IPS DF 19.7 (cell line): ENCODE measurements around the gene FERMT3.
"Not testable (repeated sequence)": the region's sequence is repeated elsewhere in the genome, so short reads cannot be mapped to it uniquely, and the experiment has no call there.

ENCODE experiments used
- DNase-seq: peaks from one replicate; pipeline ENCODE4 v3.0.0-alpha.2; 2013; ENCODE audit warnings: low read depth, low spot score

FERMT3 gene

DNA sequence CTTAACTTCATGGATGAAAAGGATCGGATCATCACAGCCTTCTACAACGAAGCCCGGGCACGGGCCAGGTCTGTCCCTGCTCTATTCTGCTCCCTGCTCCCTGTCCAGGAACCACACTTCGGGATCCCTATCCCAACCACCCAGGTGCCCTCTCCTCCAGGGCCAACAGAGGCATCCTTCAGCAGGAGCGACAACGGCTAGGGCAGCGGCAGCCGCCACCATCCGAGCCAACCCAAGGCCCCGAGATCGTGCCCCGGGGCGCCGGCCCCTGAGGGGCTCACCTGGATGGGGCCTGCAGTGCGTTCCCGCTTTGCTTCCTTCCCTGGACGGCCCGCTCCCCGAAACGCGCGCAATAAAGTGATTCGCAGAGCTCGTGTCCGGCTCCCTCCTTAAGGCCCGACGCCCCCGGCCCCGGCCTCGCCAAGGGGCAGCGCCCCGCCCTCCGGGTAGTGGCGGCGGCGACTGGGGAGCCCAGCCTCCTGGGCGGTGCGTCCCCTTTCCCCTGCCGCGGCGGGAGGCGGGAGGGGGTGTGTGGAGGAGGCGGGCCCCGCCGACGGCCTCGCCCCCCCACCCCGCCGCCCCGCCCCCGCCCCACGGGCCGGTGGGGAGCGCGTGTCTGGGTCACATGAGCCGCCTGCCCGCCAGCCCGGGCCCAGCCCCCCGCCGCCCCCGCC is 27.5 kb downstream of the FERMT3 start, which contains the start of gene VEGFB:
Gene VEGFB, plus strand, starts transcription at position 672 of the 674 bp plus-strand sequence. CDS start 250 bp downstream, outside the sequence.
- no peak for DNase-seq

DNA sequence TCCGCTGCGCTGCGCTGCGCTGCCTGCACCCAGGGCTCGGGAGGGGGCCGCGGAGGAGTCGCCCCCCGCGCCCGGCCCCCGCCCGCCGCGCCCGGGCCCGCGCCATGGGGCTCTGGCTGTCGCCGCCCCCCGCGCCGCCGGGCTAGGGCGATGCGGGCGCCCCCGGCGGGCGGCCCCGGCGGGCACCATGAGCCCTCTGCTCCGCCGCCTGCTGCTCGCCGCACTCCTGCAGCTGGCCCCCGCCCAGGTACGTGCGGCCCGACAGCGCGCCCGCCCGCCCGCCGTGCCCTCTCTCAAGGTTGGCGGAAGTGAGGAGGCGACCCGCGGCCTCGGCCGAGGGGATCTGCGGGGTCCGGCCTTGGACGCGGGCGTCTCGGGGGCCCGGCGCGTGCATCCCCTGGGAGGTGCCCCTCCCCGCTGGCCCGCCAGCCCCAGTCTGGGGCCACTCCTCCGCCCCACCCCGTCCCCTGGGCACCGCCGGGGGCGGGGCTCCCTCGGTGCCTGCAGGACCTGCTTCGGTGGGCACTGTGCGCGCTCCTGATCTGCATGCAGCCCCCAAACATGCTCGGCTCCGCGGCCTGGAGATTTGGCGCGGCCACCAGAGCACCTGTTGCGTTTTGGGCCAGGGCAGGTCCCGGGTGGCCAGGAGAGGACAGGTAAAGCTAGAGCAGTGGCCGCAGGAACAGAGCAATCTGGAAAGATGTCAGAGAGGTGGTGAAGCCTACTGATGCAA is 28.3 kb downstream of the FERMT3 start:
- no peak for DNase-seq

DNA sequence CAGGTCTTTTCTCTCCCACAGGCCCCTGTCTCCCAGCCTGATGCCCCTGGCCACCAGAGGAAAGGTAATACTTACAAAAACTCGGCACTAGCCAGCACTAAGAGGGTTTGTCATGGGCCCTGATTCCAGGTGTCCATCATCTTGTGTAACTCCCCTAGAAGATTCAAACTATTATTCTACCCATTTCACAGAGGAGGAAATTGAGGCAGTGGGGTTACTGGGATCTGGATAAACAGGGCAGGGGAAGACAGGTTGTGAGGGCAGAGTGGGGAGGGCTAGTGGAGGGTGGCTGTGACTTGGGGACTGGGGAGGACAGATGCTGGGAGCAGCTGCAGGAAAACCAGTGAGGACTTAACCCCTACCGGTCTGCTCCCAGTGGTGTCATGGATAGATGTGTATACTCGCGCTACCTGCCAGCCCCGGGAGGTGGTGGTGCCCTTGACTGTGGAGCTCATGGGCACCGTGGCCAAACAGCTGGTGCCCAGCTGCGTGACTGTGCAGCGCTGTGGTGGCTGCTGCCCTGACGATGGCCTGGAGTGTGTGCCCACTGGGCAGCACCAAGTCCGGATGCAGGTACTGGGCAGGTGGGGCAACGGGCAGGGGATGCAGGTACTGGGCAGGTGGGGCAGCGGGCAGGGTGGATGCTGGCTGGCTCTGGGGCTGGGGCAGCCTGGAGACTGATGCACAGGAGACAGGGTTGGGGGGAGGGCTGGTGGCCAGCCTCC is 29.1 kb downstream of the FERMT3 start:
- DNase-seq, result no peak

DNA sequence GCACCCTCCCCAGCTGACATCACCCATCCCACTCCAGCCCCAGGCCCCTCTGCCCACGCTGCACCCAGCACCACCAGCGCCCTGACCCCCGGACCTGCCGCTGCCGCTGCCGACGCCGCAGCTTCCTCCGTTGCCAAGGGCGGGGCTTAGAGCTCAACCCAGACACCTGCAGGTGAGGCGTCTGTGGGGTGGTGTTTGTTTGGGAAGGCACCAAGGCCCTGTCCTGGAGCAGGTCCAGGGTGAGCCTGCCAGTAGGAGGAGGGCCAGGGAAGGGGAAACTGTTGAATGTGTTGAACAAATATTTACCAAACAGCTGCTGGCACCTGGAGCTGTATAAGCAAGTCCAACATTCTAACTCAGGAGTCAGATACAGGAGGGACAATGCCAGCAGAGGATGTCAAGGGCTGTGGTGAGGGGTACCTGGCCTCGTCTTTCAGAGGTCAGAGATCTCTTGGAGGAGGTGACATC is 31.0 kb downstream of the FERMT3 start:
- DNase-seq, result no peak

DNA sequence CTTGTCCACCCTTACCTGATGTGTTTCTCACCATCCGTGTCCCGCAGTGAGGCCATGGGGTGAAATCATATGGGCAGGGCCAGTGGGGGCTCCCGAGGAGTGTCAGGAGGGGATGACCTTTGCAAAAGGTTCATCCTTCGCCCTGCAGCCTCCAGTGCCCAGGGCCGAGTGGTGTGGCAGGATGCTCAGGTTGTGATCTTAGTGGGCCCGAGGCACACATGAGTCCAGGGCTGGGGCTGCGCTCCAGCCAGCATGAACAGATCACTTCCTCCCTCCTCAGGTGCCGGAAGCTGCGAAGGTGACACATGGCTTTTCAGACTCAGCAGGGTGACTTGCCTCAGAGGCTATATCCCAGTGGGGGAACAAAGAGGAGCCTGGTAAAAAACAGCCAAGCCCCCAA is 31.6 kb downstream of the FERMT3 start:
- DNase-seq, result no peak

DNA sequence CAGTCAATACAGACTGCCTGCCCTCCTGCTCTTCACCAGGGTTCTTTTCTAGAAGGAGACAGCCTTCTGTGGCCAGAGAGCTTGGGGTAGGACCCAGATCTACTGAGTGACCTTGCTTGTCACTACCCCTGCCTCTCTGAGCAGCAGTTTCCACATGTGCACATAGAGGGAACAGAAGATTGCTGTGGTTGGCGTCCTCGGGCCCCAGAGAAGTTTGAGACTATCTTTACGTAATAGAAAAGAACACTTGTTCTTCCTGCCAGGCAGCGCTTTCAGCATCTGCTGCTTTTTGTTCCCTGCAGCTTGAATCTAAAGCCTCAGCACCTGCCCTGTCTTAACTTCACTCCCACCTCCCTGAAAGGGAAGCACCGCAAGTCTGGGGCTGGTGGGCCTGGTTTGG is 32.5 kb downstream of the FERMT3 start:
- no peak for DNase-seq

DNA sequence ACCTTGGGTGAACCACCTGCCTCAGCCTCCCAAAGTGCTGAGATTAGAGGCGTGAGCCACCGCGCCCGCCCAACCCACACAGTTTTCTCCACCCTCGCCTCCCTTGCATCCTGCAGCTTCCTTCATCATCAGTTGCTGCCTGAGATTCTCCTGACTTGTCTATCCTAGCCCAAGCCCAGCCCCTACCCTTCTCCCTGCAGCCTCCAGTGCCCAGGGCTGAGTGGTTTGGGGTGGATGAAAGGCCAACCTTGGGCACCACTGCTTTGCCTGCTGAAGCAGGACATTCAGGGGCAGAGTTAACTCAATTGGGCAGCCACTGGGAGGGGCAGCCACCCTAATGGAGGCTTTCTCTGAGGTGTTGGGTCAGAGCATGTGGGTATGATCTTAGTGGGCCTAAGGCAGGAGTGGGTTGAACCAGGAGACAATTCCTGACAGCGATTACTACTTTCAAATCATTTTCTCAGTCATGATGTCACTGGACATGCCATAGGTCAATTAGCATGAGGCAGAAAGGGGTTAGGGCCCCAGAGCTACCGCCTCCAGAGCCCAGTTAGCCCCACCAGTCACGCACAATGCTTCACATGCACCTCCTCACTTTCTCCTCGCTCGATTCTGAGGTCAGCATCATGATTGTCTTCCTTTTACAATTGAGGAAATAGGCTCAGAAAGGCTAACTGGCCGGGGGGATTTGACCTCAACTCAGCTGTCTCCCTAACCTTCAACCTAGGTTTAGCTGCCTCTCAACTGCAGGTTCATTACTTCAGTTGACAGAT is 33.3 kb downstream of the FERMT3 start:
- no peak for DNase-seq

DNA sequence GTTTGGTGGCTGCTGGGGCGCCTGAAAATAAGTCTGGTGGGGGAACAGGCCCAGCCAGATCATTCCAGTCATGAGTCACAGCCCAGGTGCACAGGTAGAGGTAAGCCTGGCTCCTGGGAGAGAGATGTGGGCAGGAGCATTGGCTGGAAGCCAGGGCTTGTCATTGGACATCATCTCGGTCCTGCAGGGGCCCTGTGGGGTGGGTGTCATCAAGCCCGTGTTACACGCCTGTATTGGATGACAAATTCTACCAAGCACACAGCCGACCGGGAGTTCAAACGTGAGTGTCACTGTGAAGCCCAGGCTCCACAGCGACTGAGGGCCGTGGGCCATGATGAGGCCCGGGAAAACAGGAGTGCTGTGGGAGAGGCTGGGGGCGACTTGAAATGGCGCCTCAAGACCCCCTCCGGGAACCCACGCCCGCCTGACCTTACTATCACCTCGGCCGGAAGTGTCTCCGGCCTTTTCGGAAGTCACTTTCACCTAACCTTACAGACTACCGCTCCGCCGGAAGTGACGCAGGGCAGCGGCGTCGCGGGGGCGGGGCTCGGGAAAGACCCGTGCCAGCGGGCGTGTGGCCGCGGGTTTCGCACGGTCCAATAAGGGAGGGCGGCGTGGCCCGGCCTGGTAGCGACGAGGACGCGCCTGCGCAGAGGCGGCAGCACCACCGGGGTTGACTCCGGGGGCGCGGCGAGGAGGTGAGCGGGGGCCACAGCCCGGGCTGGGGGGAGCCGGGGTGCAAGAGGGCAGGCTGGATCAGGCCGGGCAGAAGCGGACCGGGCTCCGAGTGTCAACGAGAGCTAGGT is 34.1 kb downstream of the FERMT3 start, which contains the start of gene FKBP2:
Gene FKBP2, plus strand, starts transcription at position 661 of the 806 bp plus-strand sequence. CDS start 1,293 bp downstream, outside the sequence.
- DNase-seq, result no peak

DNA sequence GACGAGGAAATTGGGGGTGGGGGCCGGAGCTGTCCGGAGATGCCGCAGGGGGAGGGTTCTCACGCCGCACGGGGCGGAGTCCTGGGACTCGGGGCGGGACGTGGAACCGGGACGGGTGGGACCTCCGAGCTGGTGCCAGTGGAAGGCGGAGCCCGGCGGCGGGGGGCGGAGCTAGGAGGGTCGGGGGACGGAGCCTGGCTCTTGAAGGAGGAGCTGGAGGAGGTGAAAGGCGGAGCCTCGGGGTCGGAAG is 34.6 kb downstream of the FERMT3 start:
- no peak for DNase-seq

DNA sequence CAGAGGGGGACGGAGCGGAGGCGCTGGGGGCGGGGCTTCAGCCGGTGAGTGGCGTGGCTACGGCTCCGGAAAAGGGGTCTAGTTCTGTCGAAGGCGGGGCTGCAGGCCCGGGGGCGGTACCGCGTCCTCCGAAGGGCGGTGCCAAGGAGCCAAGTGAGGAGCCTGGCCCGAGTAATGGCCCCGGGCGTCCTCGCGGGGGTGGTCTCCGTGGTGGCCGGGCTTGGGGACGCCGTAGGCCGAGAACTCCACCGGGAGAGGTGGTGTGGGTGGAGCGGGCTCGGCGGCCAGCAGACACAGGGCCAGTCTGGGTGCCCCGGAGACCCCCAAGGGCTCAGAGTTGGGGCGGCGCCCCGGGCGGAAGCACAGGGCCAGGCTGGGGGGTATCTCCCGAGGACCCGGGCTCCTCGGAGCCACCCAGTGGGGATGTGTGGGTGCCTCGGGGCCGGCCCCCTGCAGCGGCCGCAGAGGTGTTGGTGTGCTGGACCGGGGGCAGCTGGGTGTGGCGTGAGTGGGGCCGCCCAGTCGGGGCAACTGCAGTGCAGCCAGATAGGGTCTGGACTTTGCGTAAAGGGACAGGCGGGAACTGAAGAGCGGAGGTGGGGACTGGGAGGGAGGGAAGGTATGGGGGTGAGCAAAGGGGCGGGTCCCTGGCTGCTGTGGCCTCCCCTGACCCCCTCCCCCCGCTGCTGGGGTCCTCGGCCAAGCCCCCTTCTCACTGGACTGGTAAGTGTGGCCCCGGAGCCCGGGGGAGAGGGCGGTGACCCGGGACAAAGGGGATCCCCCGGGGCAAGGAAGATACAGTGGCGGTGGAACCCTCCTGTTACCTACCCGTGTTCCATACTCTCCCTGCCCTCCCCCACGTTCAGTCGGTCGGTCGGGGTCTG is 35.2 kb downstream of the FERMT3 start:
- no peak for DNase-seq

DNA sequence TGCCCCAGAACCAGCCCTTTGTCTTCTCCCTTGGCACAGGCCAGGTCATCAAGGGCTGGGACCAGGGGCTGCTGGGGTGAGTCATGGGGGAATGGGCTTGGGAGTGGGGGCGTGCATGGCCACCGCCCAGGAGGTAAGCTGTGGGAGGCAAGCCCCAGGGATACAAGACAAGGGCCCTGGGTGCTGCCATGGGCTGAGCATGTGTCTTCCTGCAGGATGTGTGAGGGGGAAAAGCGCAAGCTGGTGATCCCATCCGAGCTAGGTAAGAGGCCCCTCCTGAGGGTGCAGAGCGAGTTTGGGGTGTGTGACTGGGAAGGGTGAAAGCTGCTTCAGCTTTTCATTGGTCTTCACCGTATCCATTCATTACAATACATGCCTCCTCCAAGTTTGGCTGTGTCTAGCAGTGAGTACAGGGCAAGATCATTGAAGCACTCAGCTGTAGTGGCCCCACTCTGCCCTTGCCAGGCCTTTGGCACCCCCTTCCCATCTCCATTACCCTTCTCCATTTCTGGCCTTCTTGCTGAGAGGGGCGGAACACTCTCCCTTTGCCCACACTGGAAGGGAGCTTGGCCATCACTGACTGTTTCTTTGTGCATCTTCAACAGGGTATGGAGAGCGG is 36.8 kb downstream of the FERMT3 start:
- no peak for DNase-seq

DNA sequence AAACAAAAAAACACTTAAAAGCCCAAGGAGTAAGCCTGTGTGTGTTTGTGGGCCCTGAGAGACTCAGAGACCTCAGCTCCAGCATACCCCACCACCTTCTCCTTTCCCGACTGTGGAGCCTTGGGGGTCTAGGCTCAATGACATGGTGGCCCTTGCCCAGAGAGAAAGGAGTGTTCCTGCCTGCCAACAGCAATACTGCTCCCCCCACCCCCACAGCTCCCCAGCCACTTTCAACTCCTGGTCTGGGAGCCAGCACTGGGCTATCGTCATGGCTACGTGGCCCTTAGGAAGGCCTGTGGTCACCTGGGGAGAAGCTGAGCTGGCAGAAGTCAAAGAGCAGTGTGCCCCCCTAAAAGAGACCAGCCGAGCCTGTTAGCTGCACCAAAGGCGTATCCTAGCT is 37.6 kb downstream of the FERMT3 start:
- no peak for DNase-seq

DNA sequence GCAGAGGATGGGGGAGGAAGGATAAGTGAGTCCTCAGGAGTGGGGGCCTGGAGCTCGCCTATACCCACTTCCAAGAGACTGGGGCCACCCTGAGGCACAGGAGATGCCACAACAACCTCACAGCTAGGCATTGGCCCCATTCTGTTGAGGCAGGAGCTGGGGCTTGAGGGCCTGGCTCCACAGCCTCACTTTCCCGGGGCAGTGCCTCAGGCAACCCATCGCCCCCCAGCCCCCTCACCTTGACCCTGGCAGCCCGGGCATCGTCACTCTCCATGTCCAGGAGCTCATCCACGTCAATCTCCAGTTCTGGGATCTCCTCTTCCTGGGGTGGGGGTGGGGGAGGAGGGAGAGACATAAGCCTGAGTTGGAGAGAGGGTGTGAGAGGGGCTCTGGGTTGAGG is 38.4 kb downstream of the FERMT3 start:
- no peak for DNase-seq

DNA sequence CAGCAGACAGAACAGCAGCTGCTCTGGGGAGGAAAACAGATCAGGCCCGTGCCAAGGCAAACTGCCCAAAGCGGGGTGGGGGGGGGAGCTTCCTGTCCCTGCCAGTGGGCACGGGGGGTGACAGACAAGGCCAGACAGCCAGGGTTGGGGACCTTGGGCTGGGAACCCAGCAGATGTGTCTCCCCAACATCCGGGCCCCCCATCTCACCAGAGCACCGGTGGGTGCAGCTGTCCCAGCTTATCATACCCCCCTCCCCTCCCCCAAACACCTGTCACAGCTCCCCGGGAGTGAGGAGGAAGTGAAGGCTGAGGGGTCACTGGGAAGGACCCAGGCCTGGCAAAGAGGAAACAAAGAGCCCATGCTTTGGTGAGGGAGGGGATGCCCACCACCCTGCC is 38.9 kb downstream of the FERMT3 start:
- DNase-seq, result no peak

DNA sequence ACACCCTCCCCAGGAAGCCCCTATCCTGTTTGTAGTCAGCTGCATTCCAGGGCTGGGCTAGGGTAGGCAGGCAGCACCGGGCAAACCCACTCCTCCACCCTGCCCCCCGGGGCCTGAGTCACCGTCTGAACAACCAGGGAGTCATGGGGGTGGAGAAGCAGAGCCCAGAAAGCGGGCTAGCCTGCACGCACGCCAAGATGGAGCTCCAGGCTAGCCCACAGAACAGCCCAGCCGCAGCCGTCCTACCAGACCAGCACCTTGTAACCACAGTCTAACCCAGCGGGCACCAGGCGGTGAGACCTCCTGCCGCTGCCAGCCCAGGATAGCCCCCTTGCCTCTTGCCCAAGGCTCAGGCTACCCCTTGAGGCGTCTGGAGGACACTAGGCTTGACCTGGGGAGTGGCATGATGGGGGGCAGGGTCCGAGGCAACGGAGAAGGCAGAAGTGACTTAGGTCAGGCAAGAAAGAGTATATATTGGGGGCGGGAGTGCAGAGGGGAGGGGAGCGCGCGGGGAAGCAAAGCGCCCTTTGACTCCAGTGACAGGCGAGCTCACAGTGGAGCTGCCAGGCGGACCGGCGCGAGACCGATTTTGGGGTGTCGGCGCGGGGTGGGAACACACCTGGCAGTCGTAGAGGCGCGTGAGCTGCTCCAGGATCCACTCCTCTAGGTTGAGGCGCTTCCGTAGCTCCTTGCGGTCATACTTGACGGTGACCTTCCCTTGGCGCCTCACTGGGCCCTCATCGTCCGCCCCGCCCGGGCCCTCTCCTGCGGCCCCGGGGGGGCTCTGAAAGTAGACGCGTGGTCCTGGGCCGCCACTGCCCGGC is 39.5 kb downstream of the FERMT3 start:
- DNase-seq, result no peak

DNA sequence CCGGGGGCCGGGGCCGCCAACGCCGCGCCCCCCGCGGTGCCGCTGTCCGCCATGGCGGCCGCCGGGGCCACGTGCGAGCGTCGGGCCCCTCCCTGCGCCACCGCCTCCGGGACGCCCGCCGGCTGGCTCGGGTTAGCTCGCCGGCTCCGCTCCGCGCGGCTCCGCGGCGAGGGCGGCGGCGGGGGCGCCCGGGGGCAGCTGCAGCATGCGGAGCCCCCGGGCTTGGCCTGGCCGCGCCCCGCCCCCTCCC is 40.0 kb downstream of the FERMT3 start:
- DNase-seq, result not testable (repeated sequence)

DNA sequence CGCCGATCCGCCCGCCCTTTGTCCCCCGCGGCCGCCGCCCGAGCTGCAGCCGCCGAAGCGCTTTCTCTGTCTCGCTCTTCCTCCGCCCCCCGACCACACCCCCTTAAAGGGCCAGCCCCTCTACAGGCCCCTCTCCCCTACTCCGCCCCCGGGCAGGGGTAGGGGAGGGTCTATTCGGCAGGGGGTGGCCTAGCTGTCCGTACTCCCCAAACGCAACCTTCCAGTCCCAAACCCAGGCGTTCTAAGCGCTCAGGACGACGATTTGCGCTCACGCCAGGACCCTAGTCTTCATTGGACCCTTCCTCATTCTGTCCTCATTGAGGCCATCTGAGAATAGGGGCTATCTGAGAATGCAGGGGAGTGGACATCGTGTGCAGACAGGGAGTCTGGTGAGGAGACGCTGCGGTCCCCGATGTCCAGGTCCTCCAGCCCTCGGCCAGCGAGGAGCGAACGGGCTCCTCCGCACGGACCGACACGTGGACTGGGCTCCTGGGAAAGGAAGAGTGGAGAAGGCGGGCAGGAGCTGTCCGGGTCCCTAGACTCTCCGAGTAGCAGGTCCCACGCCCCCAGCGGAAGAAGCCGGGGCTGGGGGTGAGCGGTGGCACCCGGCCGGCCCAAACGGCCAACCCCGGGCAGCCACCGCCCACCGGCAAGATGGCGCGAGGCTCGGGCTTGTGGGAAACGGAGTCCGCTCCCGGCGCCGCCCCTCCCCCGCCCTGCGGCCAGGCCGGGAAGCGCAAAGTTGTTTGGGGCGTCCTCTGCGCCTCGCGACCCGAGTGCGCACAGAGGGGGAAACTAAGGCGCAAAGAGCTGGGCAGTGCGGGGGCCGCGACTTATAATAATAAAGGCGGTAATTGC is 40.6 kb downstream of the FERMT3 start, which contains the start of gene PPP1R14B:
Gene PPP1R14B, minus strand, starts transcription at position 73 of the 858 bp plus-strand sequence. CDS start 270 bp downstream, outside the sequence.
- DNase-seq, result no peak
